ENCODE results near the gene CLASP2. TPM values are rescaled to one million over a fixed set of nuclear protein-coding genes. Genes with fewer than 3 reads are reported as not detected.

The CLASP2 gene
- total and polyA plus RNA-seq, 9 donors = 14.5 to 71.2 (median 66.0) TPM

GRCh38 chr3:33629219-33629618 lies 88.8 kb downstream of the CLASP2 start:
- intact Hi-C loops (cut with DNase I) = no loop called here
- no peaks in the 10 kb centered on the region for H3K27me3 ChIP-seq
- no peaks in the 10 kb centered on the region for H3K9me3 ChIP-seq
- no peak overlapping the region for H3K4me3 ChIP-seq
- H3K36me3 ChIP-seq = no peaks in the 10 kb centered on the region
- TF ChIP-seq EP300 (IDR thresholded peaks at IDR 0.05) (no peak), POLR2A (IDR thresholded peaks at IDR 0.05) (no peak)
- TF ChIP-seq, protein P1, sequence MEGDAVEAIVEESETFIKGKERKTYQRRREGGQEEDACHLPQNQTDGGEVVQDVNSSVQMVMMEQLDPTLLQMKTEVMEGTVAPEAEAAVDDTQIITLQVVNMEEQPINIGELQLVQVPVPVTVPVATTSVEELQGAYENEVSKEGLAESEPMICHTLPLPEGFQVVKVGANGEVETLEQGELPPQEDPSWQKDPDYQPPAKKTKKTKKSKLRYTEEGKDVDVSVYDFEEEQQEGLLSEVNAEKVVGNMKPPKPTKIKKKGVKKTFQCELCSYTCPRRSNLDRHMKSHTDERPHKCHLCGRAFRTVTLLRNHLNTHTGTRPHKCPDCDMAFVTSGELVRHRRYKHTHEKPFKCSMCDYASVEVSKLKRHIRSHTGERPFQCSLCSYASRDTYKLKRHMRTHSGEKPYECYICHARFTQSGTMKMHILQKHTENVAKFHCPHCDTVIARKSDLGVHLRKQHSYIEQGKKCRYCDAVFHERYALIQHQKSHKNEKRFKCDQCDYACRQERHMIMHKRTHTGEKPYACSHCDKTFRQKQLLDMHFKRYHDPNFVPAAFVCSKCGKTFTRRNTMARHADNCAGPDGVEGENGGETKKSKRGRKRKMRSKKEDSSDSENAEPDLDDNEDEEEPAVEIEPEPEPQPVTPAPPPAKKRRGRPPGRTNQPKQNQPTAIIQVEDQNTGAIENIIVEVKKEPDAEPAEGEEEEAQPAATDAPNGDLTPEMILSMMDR (IDR thresholded peaks at IDR 0.05) = no peak
- H3K27ac ChIP-seq = no peak overlapping the region
- DNase-seq = no peak
- H3K4me1 ChIP-seq (ENCODE audit: insufficient read depth) = no peaks in the 10 kb centered on the region
- 14 to 39% (median 23%) methylated on average over 1 of the region's 1 CpG for WGBS, 3 donors

- DNase-seq = no peak
- Histone ChIP-seq H3K4me1 (ENCODE audit: insufficient read depth) (no peaks in the 10 kb centered on the region), H3K27ac (no peak overlapping the region), H3K27me3 (no peaks in the 10 kb centered on the region), H3K36me3 (no peaks in the 10 kb centered on the region), H3K9me3 (no peaks in the 10 kb centered on the region), H3K4me3 (no peak overlapping the region)
- TF ChIP-seq, protein P1 (IDR thresholded peaks at IDR 0.05) = no peak
- no peak for TF ChIP-seq EP300 (IDR thresholded peaks at IDR 0.05)
- TF ChIP-seq POLR2A (IDR thresholded peaks at IDR 0.05) = no peak
- intact Hi-C loops (cut with DNase I) = no loop called here
Observed at GRCh38 chr3:33624756-33625155, 93.3 kb downstream of the CLASP2 start.

DNA sequence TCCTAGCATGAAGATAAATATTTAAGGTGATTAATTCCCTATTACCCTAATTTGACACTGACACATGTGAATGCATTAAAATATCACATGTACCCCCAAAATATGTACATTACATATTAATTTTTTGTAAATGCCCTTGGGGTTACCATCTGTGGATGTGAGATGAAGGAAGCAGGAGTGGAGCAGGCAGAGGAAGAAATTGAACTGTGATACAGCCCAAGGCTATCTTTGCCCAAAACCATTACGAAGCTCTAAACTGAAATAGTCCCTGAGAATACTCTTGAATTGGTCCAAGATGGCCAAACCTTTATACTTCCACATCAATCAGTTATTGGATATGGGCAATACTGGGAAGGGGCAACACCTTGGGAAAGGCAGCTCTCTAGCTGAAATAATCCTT lies 105.0 kb downstream of the CLASP2 start:
- Histone ChIP-seq H3K27ac (no peak overlapping the region), H3K9me3 (no peaks in the 10 kb centered on the region), H3K36me3 (no peaks in the 10 kb centered on the region), H3K27me3 (no peaks in the 10 kb centered on the region), H3K4me1 (ENCODE audit: insufficient read depth) (no peaks in the 10 kb centered on the region), H3K4me3 (no peak overlapping the region)
- DNase-seq = no peak
- 95 to 100% (median 100%) methylated on average over 1 of the region's 1 CpG for WGBS, 3 donors
- TF ChIP-seq EP300 (IDR thresholded peaks at IDR 0.05) = no peak
- TF ChIP-seq, protein P1 (IDR thresholded peaks at IDR 0.05) = no peak
- no peak for TF ChIP-seq POLR2A (IDR thresholded peaks at IDR 0.05)
- intact Hi-C loops (cut with DNase I) = no loop called here

- Histone ChIP-seq H3K27me3 (no peaks in the 10 kb centered on the region), H3K9me3 (no peaks in the 10 kb centered on the region), H3K27ac (no peak overlapping the region), H3K4me3 (no peak overlapping the region), H3K4me1 (ENCODE audit: insufficient read depth) (no peaks in the 10 kb centered on the region), H3K36me3 (no peaks in the 10 kb centered on the region)
- TF ChIP-seq EP300 (IDR thresholded peaks at IDR 0.05) (no peak), POLR2A (IDR thresholded peaks at IDR 0.05) (no peak)
- TF ChIP-seq, protein P1 (IDR thresholded peaks at IDR 0.05) = no peak
- WGBS, 3 donors = 90 to 100% (median 96%) methylated on average over 1 of the region's 1 CpG
- intact Hi-C loops (cut with DNase I) = no loop called here
- DNase-seq = no peak
Observed at GRCh38 chr3:33612607-33613006, 105.4 kb downstream of the CLASP2 start.

DNA sequence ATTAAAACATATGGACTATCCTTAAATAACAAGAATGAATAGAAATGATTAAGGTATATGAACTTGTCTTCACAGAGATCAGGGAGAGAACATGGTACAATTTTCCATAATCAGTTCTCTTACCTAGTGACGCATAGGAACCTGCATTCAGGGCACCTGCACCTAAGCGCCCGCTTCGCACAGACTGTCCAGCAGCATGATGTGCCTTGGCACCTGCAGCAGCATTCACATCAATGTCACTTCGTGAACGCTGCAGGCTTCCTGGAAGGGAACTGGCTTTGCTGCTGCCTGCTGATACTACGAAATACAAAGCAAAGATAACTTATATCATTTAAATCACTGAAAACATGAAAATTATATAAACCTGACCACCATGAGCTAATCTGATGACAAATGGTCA lies 115.2 kb downstream of the CLASP2 start:
- Histone ChIP-seq H3K4me3 (no peak overlapping the region), H3K9me3 (no peaks in the 10 kb centered on the region), H3K36me3 (no peaks in the 10 kb centered on the region), H3K4me1 (ENCODE audit: insufficient read depth) (no peaks in the 10 kb centered on the region), H3K27ac (no peak overlapping the region), H3K27me3 (no peaks in the 10 kb centered on the region)
- no peak for DNase-seq
- no peak for TF ChIP-seq EP300 (IDR thresholded peaks at IDR 0.05)
- TF ChIP-seq POLR2A (IDR thresholded peaks at IDR 0.05) = no peak
- TF ChIP-seq, protein P1 (IDR thresholded peaks at IDR 0.05) = no peak
- intact Hi-C loops (cut with DNase I) = no loop called here
- 94 to 98% (median 95%) methylated on average over 7 of the region's 7 CpGs for WGBS, 3 donors
